GM11168 (cell line): ENCODE results near the gene GPR52.
"Not testable (repeated sequence)": the region's sequence is repeated elsewhere in the genome, so short reads cannot be mapped to it uniquely, and the experiment has no call there.

ENCODE experiments used
- in situ Hi-C: fragments of 300-500 bp; cut with MboI; formaldehyde crosslinking; loops from one replicate; pipeline ENCODE4 v1.12.0; 2022; ENCODE audit warnings: low sequenced_read_pairs; ENCODE audit not compliant: unreplicated experiment

GPR52 gene, protein sequence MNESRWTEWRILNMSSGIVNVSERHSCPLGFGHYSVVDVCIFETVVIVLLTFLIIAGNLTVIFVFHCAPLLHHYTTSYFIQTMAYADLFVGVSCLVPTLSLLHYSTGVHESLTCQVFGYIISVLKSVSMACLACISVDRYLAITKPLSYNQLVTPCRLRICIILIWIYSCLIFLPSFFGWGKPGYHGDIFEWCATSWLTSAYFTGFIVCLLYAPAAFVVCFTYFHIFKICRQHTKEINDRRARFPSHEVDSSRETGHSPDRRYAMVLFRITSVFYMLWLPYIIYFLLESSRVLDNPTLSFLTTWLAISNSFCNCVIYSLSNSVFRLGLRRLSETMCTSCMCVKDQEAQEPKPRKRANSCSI

DNA sequence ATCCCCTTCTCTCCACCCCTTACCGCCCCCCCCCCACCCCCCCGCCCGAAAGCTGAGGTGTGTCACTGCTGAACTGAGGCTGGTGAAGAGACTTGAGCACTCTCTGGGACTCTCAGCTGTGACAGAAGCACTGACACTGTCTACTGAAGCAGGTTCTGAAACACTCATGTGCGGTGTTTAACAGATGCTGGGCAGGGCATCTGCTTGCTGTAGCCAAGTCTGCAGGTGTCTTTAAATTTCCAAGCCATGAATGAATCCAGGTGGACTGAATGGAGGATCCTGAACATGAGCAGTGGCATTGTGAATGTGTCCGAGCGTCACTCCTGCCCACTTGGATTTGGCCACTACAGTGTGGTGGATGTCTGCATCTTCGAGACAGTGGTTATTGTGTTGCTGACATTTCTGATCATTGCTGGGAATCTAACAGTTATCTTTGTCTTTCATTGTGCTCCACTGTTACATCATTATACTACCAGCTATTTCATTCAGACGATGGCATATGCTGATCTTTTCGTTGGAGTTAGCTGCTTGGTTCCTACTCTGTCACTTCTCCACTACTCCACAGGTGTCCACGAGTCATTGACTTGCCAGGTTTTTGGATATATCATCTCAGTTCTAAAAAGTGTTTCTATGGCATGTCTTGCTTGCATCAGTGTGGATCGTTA lies at the start of gene GPR52:
Gene GPR52 (plus strand): TSS at position 99 of the 665 bp plus-strand sequence. CDS start 148 bp downstream, at position 247.
- in situ Hi-C loops: no loop called here

GRCh38 chr1:174398246-174398645 lies 49.5 kb upstream of the GPR52 start:
- in situ Hi-C loops: no loop called here

- in situ Hi-C loops: no loop called here
Observed at GRCh38 chr1:174399211-174399610, 48.6 kb upstream of the GPR52 start.

DNA sequence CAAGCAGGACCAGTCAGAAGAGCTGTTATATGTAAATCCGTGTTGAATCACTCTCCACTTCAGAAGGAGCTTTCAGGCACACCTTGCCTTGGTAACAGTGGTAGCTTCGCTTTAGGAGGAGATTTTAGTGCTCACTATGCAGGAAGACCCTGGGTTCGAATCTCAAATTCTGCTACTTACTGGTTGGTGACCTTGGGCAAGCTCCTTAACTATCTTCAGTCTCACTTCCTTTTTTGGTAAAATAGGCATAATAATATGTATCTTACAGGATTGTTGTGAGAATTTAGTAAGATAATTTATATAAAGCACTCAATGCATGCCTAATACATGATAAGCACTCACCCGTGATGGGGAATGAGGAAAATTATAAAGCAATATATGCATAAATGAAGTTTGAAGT lies 46.7 kb upstream of the GPR52 start:
- in situ Hi-C loops: no loop called here

- in situ Hi-C loops: no loop called here
Observed at GRCh38 chr1:174405219-174405618, 42.5 kb upstream of the GPR52 start.

GRCh38 chr1:174406421-174406820 lies 41.3 kb upstream of the GPR52 start:
- in situ Hi-C loops: no loop called here

DNA sequence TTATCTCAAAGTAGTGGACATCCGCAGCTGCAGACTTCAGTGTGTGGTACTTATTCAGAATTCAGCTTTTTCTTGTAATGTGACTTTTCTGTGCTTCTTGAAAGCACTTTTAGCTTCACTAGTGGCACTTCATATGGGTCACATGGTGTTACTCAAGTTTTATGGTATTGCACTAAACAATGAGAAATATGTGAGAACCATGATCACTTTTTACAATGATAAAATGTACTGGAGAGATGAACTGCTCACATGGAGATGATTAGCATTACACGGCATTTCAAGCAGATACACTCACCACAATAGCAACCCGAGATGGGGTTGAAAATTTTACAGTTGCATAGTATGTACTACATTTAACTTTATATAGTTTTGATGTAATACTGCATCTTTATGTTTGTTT lies 40.1 kb upstream of the GPR52 start:
- in situ Hi-C loops: no loop called here

- in situ Hi-C loops: no loop called here
Observed at GRCh38 chr1:174408146-174408545, 39.6 kb upstream of the GPR52 start.

GRCh38 chr1:174409801-174410200 lies 38.0 kb upstream of the GPR52 start:
- in situ Hi-C loops: not testable (repeated sequence)

DNA sequence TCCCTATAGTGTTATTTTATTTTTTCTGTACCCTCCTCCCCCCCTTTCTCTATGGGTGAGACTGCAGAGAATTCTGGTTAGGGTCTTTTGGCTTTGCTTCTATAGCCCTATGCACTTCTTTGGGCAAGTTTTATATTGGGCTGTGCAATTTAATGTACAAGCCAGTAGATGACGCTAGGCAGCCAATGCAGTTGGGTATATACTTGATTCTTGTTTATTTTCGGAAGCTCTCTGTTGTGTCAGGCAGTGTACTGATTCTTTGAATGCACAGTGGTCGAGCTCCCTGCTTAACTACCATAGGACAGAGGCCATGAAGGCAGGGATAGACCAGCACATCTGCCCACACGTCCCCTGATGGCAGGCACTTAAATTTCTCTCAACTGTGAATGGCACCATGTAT lies 34.1 kb upstream of the GPR52 start:
- in situ Hi-C loops: no loop called here

DNA sequence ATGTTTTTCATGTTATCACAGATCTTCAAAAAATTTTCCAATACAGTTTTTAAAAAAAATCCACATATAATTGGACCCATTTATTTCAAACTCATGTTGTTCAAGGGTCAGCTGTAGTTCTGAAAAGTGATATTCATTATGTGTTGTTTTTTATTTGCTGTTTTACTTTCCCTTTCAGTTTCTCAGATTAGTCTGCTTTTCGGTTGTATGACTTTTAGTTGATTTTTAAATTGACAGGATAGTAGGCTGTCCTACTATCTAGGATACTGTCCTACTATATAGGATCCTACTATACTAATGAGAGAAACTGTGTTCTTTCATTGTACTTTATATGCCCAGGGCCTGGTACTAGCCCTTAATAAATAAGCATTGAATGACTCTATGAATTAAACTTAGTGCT lies 33.6 kb upstream of the GPR52 start:
- in situ Hi-C loops: no loop called here

DNA sequence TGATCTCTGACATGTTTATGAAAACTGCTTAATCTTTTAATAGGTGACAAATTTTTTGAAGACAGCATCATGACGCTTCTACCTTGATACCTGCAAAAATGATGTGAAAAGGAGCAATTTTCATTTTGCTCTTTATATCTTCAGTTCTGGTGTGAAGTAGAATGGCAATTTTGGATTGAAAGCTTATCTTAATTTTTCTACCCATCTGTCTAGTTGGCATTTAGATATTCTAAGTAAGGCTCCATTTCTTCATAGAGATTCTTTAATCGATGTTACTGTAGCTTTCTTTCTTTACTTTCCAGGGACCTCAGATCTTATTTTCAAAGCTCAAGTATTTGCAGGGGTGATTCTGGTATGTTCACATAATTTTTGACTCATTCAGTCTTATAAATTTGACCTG lies 32.3 kb upstream of the GPR52 start:
- in situ Hi-C loops: no loop called here

DNA sequence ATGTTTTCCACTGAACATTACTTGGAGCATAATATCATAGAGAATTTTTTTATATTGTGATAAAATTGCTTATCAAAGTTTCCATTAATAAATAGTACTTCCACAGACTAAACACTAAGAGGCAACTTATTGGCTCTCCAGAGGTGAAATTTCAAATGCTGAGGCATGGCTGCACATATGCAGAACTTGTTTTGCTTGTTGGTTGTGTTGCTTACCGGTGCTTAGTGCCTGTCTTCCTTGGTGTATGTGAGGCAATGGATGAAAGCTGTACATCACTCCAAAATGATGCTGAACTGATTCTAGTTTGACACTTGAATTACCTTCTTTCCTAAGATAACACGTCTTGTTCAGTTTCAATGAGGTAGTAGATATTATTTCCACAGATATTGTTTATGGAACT lies 29.8 kb upstream of the GPR52 start:
- in situ Hi-C loops: no loop called here

DNA sequence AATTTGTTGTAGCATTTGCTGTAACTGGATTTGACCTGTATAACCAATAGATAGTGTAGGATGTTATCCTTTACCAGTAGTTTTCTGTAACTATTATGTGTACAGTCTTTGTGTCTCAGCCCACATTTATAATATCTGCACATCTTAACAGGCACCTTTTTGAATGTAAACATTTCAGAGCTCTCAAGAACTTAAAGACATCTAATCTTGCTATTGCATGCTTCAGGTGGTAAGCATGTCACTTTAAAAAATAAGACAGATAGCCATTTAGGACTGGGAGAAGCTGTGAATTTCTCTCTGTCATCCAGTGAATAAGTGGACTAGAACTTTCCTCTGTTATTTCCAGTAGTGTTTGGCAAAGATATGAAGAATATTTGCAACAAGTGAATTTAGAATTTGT lies 22.6 kb upstream of the GPR52 start:
- in situ Hi-C loops: no loop called here

- in situ Hi-C loops: no loop called here
Observed at GRCh38 chr1:174426153-174426552, 21.6 kb upstream of the GPR52 start.

DNA sequence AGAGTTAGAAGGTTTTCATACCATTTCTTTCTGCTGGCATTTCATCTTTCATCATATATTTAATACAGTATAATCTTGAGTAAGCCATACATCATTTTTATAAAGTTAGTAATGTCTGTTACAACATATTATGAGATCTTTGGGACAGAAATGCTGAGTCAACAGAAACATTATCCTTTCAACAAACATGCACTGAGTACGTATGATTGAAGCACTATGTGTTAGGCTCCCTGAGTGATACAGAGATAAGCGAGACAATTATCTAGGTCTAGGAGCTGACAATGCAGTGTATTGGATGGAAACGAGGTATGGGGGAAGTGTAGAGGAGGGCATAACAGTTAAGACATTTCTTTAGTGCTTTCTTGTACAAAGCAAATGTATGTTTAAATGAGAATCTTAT lies 19.7 kb upstream of the GPR52 start:
- in situ Hi-C loops: no loop called here

- in situ Hi-C loops: no loop called here
Observed at GRCh38 chr1:174428739-174429138, 19.0 kb upstream of the GPR52 start.

DNA sequence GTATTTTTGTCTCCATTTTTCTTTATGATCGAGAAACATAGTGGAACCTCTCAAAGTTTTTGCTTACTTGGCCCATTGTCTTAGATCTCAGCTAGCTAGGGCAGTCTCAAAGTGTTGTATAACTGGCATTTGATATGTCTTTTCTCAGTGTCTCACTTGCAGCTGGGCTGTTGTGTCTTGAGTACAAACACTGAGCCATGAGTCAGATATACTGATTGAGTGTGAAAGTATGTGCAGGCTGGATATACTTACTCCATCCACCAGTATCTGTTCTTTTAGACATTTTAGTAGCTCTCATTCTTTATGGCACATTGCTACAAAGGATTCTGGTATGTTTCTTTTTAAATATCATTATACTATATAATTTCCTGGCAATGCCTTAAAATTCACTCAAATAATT lies 14.3 kb upstream of the GPR52 start:
- in situ Hi-C loops: no loop called here

- in situ Hi-C loops: no loop called here
Observed at GRCh38 chr1:174445351-174445750, 2.4 kb upstream of the GPR52 start.

GRCh38 chr1:174445817-174446216 lies 1.9 kb upstream of the GPR52 start:
- in situ Hi-C loops: no loop called here

DNA sequence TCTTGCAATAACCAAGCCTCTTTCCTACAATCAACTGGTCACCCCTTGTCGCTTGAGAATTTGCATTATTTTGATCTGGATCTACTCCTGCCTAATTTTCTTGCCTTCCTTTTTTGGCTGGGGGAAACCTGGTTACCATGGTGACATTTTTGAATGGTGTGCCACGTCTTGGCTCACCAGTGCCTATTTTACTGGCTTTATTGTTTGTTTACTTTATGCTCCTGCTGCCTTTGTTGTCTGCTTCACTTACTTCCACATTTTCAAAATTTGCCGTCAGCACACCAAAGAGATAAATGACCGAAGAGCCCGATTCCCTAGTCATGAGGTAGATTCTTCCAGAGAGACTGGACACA lies 743 bp downstream of the GPR52 start:
- in situ Hi-C loops: no loop called here

- in situ Hi-C loops: no loop called here
Observed at GRCh38 chr1:174448974-174449373, 1.2 kb downstream of the GPR52 start.
